EL (cell line): Measurements from ENCODE around the gene CDC42BPA.

ENCODE experiments used
- DNase-seq: peaks from one replicate; pipeline ENCODE4 v3.0.0-alpha.2; 2016

CDC42BPA gene

GRCh38 chr1:226987623-226988333, 330.5 kb downstream of the CDC42BPA start:
- no peak for DNase-seq

- DNase-seq, result no peak
Measured at GRCh38 chr1:226987179-226987536, 331.1 kb downstream of the CDC42BPA start.

GRCh38 chr1:226986496-226987178, 331.7 kb downstream of the CDC42BPA start:
- DNase-seq, result no peak

- DNase-seq, result no peak
Measured at GRCh38 chr1:226985839-226986463, 332.3 kb downstream of the CDC42BPA start.

GRCh38 chr1:226985239-226985838, 333.0 kb downstream of the CDC42BPA start:
- no peak for DNase-seq

GRCh38 chr1:226984521-226985238, 333.6 kb downstream of the CDC42BPA start:
- no peak for DNase-seq

GRCh38 chr1:226983992-226984364, 334.3 kb downstream of the CDC42BPA start:
- DNase-seq, result no peak

GRCh38 chr1:226983247-226983991, 334.9 kb downstream of the CDC42BPA start:
- DNase-seq, result no peak

- DNase-seq, result no peak
Measured at GRCh38 chr1:226982451-226983177, 335.7 kb downstream of the CDC42BPA start.

- no peak for DNase-seq
Measured at GRCh38 chr1:226981838-226982237, 336.5 kb downstream of the CDC42BPA start.

GRCh38 chr1:226981386-226981817, 336.9 kb downstream of the CDC42BPA start:
- DNase-seq, result no peak

- no peak for DNase-seq
Measured at GRCh38 chr1:226980565-226981385, 337.5 kb downstream of the CDC42BPA start.

- DNase-seq, result no peak
Measured at GRCh38 chr1:226980122-226980560, 338.2 kb downstream of the CDC42BPA start.

GRCh38 chr1:226979517-226980121, 338.7 kb downstream of the CDC42BPA start:
- no peak for DNase-seq

GRCh38 chr1:226979115-226979516, 339.2 kb downstream of the CDC42BPA start:
- no peak for DNase-seq

GRCh38 chr1:226978432-226979114, 339.7 kb downstream of the CDC42BPA start:
- DNase-seq, result no peak

- DNase-seq, result no peak
Measured at GRCh38 chr1:226977643-226978431, 340.5 kb downstream of the CDC42BPA start.

GRCh38 chr1:226976978-226977642, 341.2 kb downstream of the CDC42BPA start:
- DNase-seq, result no peak
